Naive B cell (primary cell): ENCODE data around the gene TRABD2A. TPM values are rescaled to one million over a fixed set of nuclear protein-coding genes. Genes with fewer than 3 reads are reported as not detected.
"Not testable (repeated sequence)": the region's sequence is repeated elsewhere in the genome, so short reads cannot be mapped to it uniquely, and the experiment has no call there.

ENCODE experiments used
- ATAC-seq, 2 donors: fragments of 150-1000 bp; cut with Tn5 transposase; 2 replicates each; pipeline ENCODE4 v1.10.0; 2021; ENCODE audit warnings: low read depth in 2 of 2, mild to moderate bottlenecking in 2 of 2, moderate library complexity in 2 of 2
- DNase-seq: peaks from one replicate; pipeline ENCODE4 v3.0.0; 2022
- H3K27ac Mint-ChIP-seq, 6 donors: one replicate each; pipeline ENCODE4 v1.8.0; 2020 to 2022; ENCODE audit warnings: mild to moderate bottlenecking in 6 of 6, mixed read lengths in 6 of 6, moderate library complexity in 5 of 6, inconsistent platforms in 2 of 6
- H3K27me3 Mint-ChIP-seq, 3 donors: one replicate each; pipeline ENCODE4 v1.8.0; 2021 to 2022; ENCODE audit warnings: mixed read lengths in 3 of 3, mild to moderate bottlenecking in 1 of 3
- H3K36me3 Mint-ChIP-seq, 2 donors: one replicate each; pipeline ENCODE4 v1.8.0; 2020 to 2022; ENCODE audit warnings: mixed read lengths in 2 of 2, inconsistent platforms in 1 of 2, mild to moderate bottlenecking in 1 of 2
- H3K4me1 Mint-ChIP-seq, 3 donors: one replicate each; pipeline ENCODE4 v1.8.0; 2020 to 2022; ENCODE audit warnings: mixed read lengths in 3 of 3, inconsistent platforms in 1 of 3, mild to moderate bottlenecking in 1 of 3, moderate library complexity in 1 of 3
- H3K4me3 Mint-ChIP-seq, 8 donors: one replicate each; pipeline ENCODE4 v1.8.0; 2020 to 2022; ENCODE audit warnings: mild to moderate bottlenecking in 8 of 8, mixed read lengths in 8 of 8, moderate library complexity in 8 of 8, inconsistent platforms in 2 of 8
- H3K9me3 Mint-ChIP-seq, 7 donors: one replicate each; pipeline ENCODE4 v1.8.0; 2020 to 2022; ENCODE audit warnings: mixed read lengths in 7 of 7, mild to moderate bottlenecking in 5 of 7, inconsistent platforms in 2 of 7, moderate library complexity in 1 of 7
- polyA plus RNA-seq, 6 donors: library from polyadenylated mRNA; unstranded; fragments of 300-500 nt; fragmentation: Illumina TruSeq; gene quantifications; one replicate each; pipeline ENCODE4 v1.2.3, GENCODE V29; 2021; ENCODE audit warnings: low read depth in 6 of 6

The TRABD2A gene
- polyA plus RNA-seq, 6 donors from 2014 or later: 6.5 to 12.3 (median 9.4) TPM

DNA sequence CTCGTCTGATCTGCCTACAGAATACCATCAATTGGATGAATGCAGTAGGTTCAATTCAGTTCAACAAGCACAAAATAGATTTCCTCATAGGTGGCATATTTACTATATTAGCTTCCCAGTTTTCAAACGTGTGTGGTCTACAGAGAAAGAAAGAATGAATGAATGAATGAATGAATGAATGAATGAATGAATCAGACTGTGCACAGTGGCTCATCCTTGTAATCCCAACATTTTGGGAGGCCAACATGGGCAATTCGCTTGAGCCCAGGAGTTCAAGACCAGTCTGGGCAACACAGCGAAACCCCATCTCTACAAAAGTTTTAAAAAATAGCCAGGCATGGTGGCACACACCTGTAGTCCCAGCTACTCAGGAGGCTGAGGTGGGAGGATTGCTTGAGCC is 94.9 kb downstream of the TRABD2A start:
- Mint-ChIP-seq H3K4me1 (peaks cover 15 to 32% (median 26%) of the 10 kb centered on the region in 3 donors), H3K4me3 (no peak overlapping the region), H3K36me3 (no peaks in the 10 kb centered on the region), H3K27ac (no peak overlapping the region), H3K9me3 (peaks cover 0 to 2% (median 0%) of the 10 kb centered on the region in 7 donors), H3K27me3 (peaks cover 0 to 6% (median 0%) of the 10 kb centered on the region in 3 donors)
- DNase-seq (no peak), ATAC-seq (no peak)

DNA sequence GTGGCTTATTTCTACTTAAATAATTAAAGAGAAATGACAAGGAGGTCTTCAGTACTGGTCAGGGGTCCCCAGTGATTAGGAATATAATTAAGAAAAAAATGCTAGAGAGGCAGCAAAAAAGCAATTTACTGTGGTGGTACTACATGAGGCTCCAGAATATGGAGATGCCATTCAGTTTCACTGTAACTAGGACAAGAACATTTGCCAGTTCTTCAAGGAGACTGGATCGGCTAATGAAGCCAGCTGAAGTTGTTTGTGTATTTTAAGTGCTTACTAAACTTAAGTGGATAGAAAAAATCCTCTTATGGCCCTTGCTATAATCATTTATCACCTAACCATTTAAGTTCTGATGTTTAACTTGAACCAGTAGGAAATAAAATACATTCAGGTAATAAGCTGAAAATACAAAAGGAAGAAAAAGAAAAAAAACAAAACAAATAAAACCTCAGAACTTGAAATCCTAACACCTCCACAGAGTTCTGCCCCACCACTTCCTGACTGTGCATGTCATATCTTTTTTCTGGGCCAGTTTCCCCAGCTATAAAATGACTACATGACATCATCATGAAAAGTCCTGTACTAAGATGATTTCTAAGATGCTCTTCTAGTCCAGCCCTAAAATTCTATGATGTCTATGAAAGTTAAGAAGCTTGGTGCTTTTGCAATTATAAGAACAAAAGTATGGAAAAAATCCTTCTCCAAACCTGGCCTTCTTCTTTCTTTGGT is 98.0 kb downstream of the TRABD2A start:
- peaks cover 0 to 6% of the 10 kb centered on the region in 2 donors for H3K36me3 Mint-ChIP-seq
- peaks cover 0 to 7% (median 0%) of the 10 kb centered on the region in 3 donors for H3K27me3 Mint-ChIP-seq
- peak overlapping the region in 2 of 6 donors; percentile 25 to 57 for H3K27ac Mint-ChIP-seq
- ATAC-seq: no peak
- H3K4me1 Mint-ChIP-seq: peaks cover 28 to 48% (median 43%) of the 10 kb centered on the region in 3 donors
- peaks cover 0 to 2% (median 0%) of the 10 kb centered on the region in 7 donors for H3K9me3 Mint-ChIP-seq
- DNase-seq: no peak
- peak overlapping the region in 3 of 8 donors; percentile 25 to 78 (median 34) for H3K4me3 Mint-ChIP-seq

GRCh38 chr2:84781942-84782716 is 98.8 kb downstream of the TRABD2A start:
- H3K27me3 Mint-ChIP-seq: peaks cover 0 to 10% (median 0%) of the 10 kb centered on the region in 3 donors
- peak overlapping the region in 4 of 6 donors; percentile 24 to 57 (median 36) for H3K27ac Mint-ChIP-seq
- H3K9me3 Mint-ChIP-seq: peaks cover 0 to 5% (median 1%) of the 10 kb centered on the region in 7 donors
- DNase-seq: peak; percentile 42
- peak; percentile 94 to 98 for ATAC-seq
- peak overlapping the region in 6 of 8 donors; percentile 22 to 78 (median 44) for H3K4me3 Mint-ChIP-seq
- H3K36me3 Mint-ChIP-seq: peaks cover 0 to 12% of the 10 kb centered on the region in 2 donors
- peaks cover 28 to 44% (median 43%) of the 10 kb centered on the region in 3 donors for H3K4me1 Mint-ChIP-seq

DNA sequence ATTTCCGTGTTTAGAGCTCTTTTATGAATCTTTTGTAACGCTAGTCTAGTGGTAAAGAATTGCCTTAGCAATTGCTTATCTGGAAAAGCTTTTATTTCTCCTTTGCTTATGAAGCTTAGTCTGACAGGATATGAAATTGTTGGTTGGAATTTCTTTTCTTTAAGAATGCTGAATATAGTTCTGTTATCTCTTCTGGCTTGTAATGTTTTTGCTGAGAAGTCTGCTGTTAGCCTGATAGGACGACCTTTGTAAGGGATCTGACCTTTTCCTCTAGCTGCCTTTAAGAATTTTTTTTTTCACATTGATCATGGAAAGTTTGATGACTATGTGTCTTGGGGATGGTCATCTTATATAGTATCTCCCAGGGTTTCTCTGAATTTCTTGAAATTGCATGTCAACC is 101.1 kb downstream of the TRABD2A start:
- DNase-seq (no peak), ATAC-seq (no peak)
- H3K27ac Mint-ChIP-seq: no peak overlapping the region
- peaks cover 0 to 10% (median 0%) of the 10 kb centered on the region in 3 donors for H3K27me3 Mint-ChIP-seq
- peaks cover 28 to 44% (median 43%) of the 10 kb centered on the region in 3 donors for H3K4me1 Mint-ChIP-seq
- H3K4me3 Mint-ChIP-seq: no peak overlapping the region
- peaks cover 3 to 25% (median 22%) of the 10 kb centered on the region in 7 donors for H3K9me3 Mint-ChIP-seq
- peaks cover 5 to 22% of the 10 kb centered on the region in 2 donors for H3K36me3 Mint-ChIP-seq

DNA sequence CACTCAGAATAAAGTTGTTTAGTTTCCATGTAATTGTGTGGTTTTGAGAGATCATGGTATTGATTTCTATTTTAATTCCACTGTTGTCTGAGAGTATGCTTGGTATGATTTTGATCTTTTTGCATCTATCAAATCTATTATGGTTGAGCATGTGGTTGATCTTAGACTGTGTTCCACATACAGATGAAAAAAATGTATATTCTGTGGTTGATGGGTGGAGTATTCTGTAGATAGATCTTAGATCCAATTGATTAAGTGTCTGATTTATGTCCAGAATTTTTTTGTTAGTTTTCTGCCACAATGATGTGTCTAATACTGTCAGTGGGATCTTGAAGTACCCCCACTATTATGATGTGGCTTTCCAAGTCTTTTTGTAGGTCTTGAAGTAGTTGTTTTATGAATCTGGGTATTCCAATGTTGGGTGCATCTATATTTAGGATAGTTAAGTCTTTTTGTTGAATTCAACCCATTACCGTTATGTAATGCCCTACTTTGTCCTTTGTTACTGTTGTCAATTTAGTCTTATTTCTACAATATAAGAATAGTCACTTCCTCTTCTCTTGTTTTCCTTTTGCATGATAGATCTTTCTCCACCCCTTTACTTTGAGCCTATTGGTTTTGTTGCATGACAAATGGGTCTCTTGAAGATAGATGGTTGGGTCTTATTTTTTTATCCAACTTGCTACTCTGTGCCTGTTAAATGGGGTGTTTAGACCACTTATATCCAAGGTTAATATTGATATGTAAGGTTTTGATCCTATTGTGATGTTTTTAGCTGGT is 101.8 kb downstream of the TRABD2A start:
- ATAC-seq (no peak), DNase-seq (no peak)
- peaks cover 10 to 22% of the 10 kb centered on the region in 2 donors for H3K36me3 Mint-ChIP-seq
- H3K27ac Mint-ChIP-seq: peak overlapping the region in 1 of 6 donors; percentile 44
- H3K4me1 Mint-ChIP-seq: peaks cover 28 to 44% (median 43%) of the 10 kb centered on the region in 3 donors
- H3K27me3 Mint-ChIP-seq: peaks cover 0 to 10% (median 0%) of the 10 kb centered on the region in 3 donors
- H3K4me3 Mint-ChIP-seq: peak overlapping the region in 2 of 8 donors; percentile 13 to 21
- H3K9me3 Mint-ChIP-seq: peaks cover 9 to 32% (median 29%) of the 10 kb centered on the region in 7 donors

- peaks cover 0 to 10% (median 0%) of the 10 kb centered on the region in 3 donors for H3K27me3 Mint-ChIP-seq
- ATAC-seq (no peak), DNase-seq (no peak)
- H3K4me1 Mint-ChIP-seq: peaks cover 14 to 17% (median 17%) of the 10 kb centered on the region in 3 donors
- no peak overlapping the region for H3K27ac Mint-ChIP-seq
- H3K4me3 Mint-ChIP-seq: peak overlapping the region in 1 of 8 donors; percentile 11
- H3K36me3 Mint-ChIP-seq: peaks cover 10 to 28% of the 10 kb centered on the region in 2 donors
- H3K9me3 Mint-ChIP-seq: peaks cover 19 to 62% (median 53%) of the 10 kb centered on the region in 7 donors
Measured at GRCh38 chr2:84776011-84776410, 104.9 kb downstream of the TRABD2A start.

DNA sequence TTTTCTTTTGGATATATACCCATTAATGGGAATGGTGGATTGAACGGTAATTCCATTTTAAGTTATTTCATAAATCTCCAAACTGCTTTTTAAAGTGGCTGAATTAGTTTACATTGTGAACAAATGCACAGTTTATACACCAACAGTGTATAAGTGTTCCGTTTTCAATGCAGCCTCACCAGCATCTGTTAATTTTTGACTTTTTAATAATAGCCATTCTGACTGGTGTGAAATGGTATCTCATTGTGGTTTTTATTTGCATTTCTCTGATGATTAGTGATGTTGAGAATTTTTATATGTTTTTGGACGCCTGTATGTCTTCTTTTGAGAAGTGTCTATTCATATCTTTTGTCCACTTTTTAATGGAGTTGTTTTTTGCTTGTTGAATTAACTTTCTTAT is 107.3 kb downstream of the TRABD2A start:
- not testable (repeated sequence) for H3K4me1 Mint-ChIP-seq, DNase-seq, H3K27ac Mint-ChIP-seq, ATAC-seq, H3K4me3 Mint-ChIP-seq
- Mint-ChIP-seq H3K27me3 (peaks cover 0 to 10% (median 0%) of the 10 kb centered on the region in 3 donors), H3K36me3 (peaks cover 10 to 22% of the 10 kb centered on the region in 2 donors), H3K9me3 (peaks cover 20 to 70% (median 59%) of the 10 kb centered on the region in 7 donors)

Other genes starting within 250 kb of the TRABD2A start
- gene TMSB10, start 24.6 kb upstream of the TRABD2A start, polyA plus RNA-seq: 1,000 to 10,000 TPM; 5,825 to 8,742 (median 6,750) TPM
- 10 to 100 TPM; 19.3 to 41.3 (median 25.9) TPM for gene KCMF1, start 90.1 kb upstream of the TRABD2A start, polyA plus RNA-seq